Lung (tissue), 12 donors: ENCODE data around the gene FAM131C. TPM values are rescaled to one million over a fixed set of nuclear protein-coding genes. Genes with fewer than 3 reads are reported as not detected.

ENCODE experiments used
- ATAC-seq: fragments of 200-7000 bp; cut with Tn5 transposase; one replicate; pipeline ENCODE4 v1.9.1; 2020; ENCODE audit warnings: moderate number of reproducible peaks; ENCODE audit not compliant: insufficient read depth, low FRiP score
- DNase-seq, 3 donors: peaks; one replicate each; pipeline ENCODE4 v3.0.0-alpha.2; 2013 to 2017
- H3K27ac ChIP-seq, 2 donors: one replicate each; pipeline ENCODE4 v1.5.1; 2013; ENCODE audit warnings: mild to moderate bottlenecking in 2 of 2, moderate library complexity in 2 of 2, control low read depth in 1 of 2, inconsistent platforms in 1 of 2, low read depth in 1 of 2, low read length in 1 of 2
- H3K27me3 ChIP-seq, 3 donors: one replicate each; pipeline ENCODE4 v1.5.1; 2013; ENCODE audit warnings: low read length in 2 of 3; ENCODE audit not compliant: control insufficient read depth in 3 of 3, insufficient read depth in 3 of 3
- H3K36me3 ChIP-seq, 4 donors: one replicate each; pipeline ENCODE4 v1.5.1; 2013; ENCODE audit warnings: low read length in 4 of 4, mild to moderate bottlenecking in 1 of 4, moderate library complexity in 1 of 4; ENCODE audit not compliant: control insufficient read depth in 4 of 4, insufficient read depth in 4 of 4
- H3K4me1 ChIP-seq, 5 donors: one replicate each; pipeline ENCODE4 v1.5.1; 2013; ENCODE audit warnings: low read length in 5 of 5, mild to moderate bottlenecking in 2 of 5, moderate library complexity in 1 of 5; ENCODE audit not compliant: control insufficient read depth in 5 of 5, insufficient read depth in 5 of 5
- H3K4me3 ChIP-seq: one replicate; pipeline ENCODE4 v1.5.1; 2013; ENCODE audit warnings: mild to moderate bottlenecking, control low read depth, moderate library complexity
- H3K9ac ChIP-seq, 2 donors: one replicate each; pipeline ENCODE4 v1.5.1; 2013; ENCODE audit warnings: low read length in 2 of 2, control low read depth in 1 of 2; ENCODE audit not compliant: insufficient read depth in 1 of 2
- H3K9me3 ChIP-seq, 4 donors: one replicate each; pipeline ENCODE4 v1.5.1; 2013; ENCODE audit warnings: low read length in 3 of 4, mild to moderate bottlenecking in 1 of 4, moderate library complexity in 1 of 4; ENCODE audit not compliant: control insufficient read depth in 4 of 4, insufficient read depth in 3 of 4
- WGBS, 2 donors: extraction: QIAGEN DNeasy Blood & Tissue Kit; methylation state at CpG; one replicate each; pipeline ENCODE4 v1.1.7; 2013; 5-methylcytosine and 5-hydroxymethylcytosine counted together
- polyA plus RNA-seq, 2 donors: library from polyadenylated mRNA; stranded (reverse); fragments of 200-250 nt; gene quantifications; one replicate each; pipeline ENCODE4 v1.2.1, GENCODE V29; 2013
- total RNA-seq, 2 donors: library from RNA; depleted of rRNA in 1 of 2; stranded (reverse); fragments of >200 nt in 1 of 2; gene quantifications; one replicate each; pipeline ENCODE4 v1.2.1, GENCODE V29; 2014 to 2021
- TF ChIP-seq, protein P1 (sequence below): IDR thresholded peaks from 2 replicates; pipeline ENCODE4 v1.5.1; 2012; ENCODE audit warnings: mild to moderate bottlenecking; ENCODE audit errors: control extremely low read depth, extremely low read depth
- donor health status: control.
- donor health status: control.
- donor health status: Bipolar disorder and iron deficiency.
- donor health status: healthy.
- donor health status: DM: yes; HTN: yes; CAD: no.

FAM131C gene
- total and polyA plus RNA-seq, 4 donors = not detected

DNA sequence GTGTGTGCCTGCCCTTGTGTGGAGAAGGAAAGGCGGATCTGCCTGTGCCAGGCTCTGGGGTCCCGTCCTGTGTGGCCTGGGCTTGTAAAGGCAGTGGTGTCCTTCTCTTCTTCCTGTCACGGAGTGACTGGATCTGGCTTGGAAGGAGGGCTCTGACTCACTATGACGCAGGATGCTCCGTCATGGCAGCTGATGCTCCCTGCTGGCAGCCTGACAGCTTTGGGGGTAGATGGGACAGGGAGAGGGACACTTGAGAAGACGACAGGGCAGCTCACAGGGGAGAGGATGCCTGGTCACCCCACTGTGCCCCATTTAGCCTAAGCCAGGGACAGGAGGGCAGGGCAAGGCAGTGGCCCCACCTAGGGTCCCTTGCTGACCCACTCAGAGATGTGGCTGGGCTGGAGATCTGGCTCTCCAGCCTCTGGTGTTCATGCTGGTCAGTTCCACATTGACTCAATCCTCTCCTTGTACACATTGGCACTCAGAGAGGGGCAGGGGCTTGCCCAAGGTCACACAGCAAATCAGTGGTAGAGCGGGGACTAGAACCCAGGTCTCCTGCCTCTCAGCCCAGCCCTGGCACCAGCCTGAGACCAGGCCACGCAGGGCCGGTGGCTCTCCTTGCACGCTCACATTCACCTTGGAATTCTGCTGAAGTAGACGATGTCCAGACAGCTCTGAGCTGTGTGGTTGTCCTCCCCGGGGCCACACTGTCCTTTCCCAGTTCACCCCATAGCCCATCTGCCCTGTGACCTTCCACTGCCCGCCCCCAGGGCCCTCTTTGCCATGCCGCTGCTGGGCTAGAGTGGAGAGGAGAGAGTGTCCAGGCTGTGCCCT is 2.8 kb upstream of the FAM131C start:
- H3K27me3 ChIP-seq = peaks cover 4 to 12% (median 6%) of the 10 kb centered on the region in 3 donors
- TF ChIP-seq, protein P1, sequence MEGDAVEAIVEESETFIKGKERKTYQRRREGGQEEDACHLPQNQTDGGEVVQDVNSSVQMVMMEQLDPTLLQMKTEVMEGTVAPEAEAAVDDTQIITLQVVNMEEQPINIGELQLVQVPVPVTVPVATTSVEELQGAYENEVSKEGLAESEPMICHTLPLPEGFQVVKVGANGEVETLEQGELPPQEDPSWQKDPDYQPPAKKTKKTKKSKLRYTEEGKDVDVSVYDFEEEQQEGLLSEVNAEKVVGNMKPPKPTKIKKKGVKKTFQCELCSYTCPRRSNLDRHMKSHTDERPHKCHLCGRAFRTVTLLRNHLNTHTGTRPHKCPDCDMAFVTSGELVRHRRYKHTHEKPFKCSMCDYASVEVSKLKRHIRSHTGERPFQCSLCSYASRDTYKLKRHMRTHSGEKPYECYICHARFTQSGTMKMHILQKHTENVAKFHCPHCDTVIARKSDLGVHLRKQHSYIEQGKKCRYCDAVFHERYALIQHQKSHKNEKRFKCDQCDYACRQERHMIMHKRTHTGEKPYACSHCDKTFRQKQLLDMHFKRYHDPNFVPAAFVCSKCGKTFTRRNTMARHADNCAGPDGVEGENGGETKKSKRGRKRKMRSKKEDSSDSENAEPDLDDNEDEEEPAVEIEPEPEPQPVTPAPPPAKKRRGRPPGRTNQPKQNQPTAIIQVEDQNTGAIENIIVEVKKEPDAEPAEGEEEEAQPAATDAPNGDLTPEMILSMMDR = no peak
- no peak overlapping the region for H3K4me3 ChIP-seq
- DNase-seq (no peak), ATAC-seq (no peak)
- H3K4me1 ChIP-seq = peaks cover 0 to 10% (median 2%) of the 10 kb centered on the region in 5 donors
- no peak overlapping the region for H3K9ac ChIP-seq
- H3K9me3 ChIP-seq = no peaks in the 10 kb centered on the region
- H3K27ac ChIP-seq = no peak overlapping the region
- no peaks in the 10 kb centered on the region for H3K36me3 ChIP-seq
- 86 to 93% methylated on average over 14 of the region's 14 CpGs for WGBS, 2 donors

DNA sequence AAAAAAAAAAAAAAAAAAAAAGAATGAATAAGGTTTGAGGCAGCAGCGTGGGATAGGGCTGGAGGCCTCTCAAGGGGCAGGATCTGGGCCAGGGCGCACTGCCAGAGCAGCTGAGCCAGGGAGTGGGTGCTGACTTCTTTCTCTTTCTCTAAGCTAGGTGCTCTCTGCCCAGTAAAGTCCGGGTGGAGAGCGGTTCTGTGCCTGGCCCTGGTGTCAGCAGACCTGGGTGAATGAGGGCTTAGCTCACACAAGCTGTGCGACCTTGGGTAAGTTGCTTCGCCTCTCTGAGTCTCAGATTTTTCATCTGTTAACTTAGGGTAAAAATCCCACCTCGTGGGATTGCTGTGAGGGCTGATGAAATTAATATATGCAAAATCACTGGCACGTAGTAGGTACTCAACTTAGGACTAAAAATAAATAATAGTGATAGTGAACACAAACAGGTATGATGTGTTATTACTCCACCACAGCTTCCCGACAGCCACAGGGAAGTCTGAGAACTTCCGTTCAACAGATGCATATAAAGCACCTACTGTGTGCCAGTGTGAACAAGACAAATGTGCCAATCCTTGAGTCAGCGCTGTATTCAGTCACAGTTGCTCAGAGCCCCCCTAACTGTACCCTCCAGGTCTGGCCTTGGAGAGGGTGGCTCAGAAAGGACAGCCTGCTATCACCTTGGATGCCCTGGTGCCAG is 2.0 kb upstream of the FAM131C start:
- H3K9ac ChIP-seq = no peak overlapping the region
- H3K4me3 ChIP-seq = no peak overlapping the region
- H3K36me3 ChIP-seq = no peaks in the 10 kb centered on the region
- no peak for ATAC-seq
- peaks cover 0 to 10% (median 2%) of the 10 kb centered on the region in 5 donors for H3K4me1 ChIP-seq
- 68 to 79% methylated on average over 11 of the region's 11 CpGs for WGBS, 2 donors
- peak; percentile 48 to 69 (median 62) for DNase-seq
- H3K9me3 ChIP-seq = no peaks in the 10 kb centered on the region
- no peak overlapping the region for H3K27ac ChIP-seq
- peaks cover 4 to 12% (median 6%) of the 10 kb centered on the region in 3 donors for H3K27me3 ChIP-seq
- TF ChIP-seq, protein P1 = no peak

DNA sequence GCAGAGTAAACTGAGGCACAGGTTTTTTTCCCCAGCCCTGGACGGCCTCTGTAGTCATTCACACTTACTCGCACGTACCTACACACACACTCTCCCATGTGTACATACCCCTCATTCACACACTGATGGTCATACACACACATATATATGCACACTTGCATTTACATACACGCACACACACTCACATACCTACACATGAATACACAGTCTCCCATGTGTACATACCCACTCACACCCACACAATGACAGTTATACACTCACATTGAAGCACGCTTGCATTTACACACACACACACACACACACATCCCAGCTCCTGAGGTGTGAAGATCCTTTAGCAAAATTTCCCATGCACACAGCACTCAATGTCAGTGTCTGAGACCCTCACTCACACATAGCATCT is 766 bp upstream of the FAM131C start:
- Histone ChIP-seq H3K9me3 (no peaks in the 10 kb centered on the region), H3K27ac (no peak overlapping the region), H3K36me3 (no peaks in the 10 kb centered on the region), H3K9ac (no peak overlapping the region), H3K4me3 (no peak overlapping the region), H3K4me1 (peaks cover 0 to 9% (median 2%) of the 10 kb centered on the region in 5 donors), H3K27me3 (peaks cover 4 to 12% (median 6%) of the 10 kb centered on the region in 3 donors)
- TF ChIP-seq, protein P1 = no peak
- no peak for DNase-seq
- WGBS, 2 donors = 80 to 86% methylated on average over 5 of the region's 5 CpGs
- no peak for ATAC-seq
